HepG2 (cell line): ENCODE results near the gene NMNAT3. TPM values are rescaled to one million over a fixed set of nuclear protein-coding genes. Genes with fewer than 3 reads are reported as not detected.

Source experiments
- ATAC-seq: fragments of 200-7000 bp; cut with Tn5 transposase; 3 replicates; pipeline ENCODE4 v1.9.1; 2020; ENCODE audit warnings: mild to moderate bottlenecking, moderate library complexity
- BruUV-seq: library from RNA; stranded (reverse); fragments of 400-500 nt; replicated peaks from 2 replicates; lab custom pipeline; 2021; lab: Mats Ljungman, UMichigan
- CTCF ChIA-PET: fragments of 300-600 bp; formaldehyde crosslinking; extraction: SDS; loops from one replicate; lab custom pipeline; 2021; ENCODE audit warnings: low total read pairs, inconsistent platforms, low intra/inter-chr PET ratio; lab: Yijun Ruan, JAX
- POLR2A ChIA-PET: fragments of 350-600 bp; sonication (Branson Sonifier 250); formaldehyde crosslinking; loops from one replicate; lab custom pipeline; 2020; ENCODE audit warnings: antibody characterized with exemption, inconsistent platforms; lab: Yijun Ruan, JAX
- DNase-seq: peaks from one replicate; pipeline ENCODE4 v3.0.0-alpha.2; 2015; ENCODE audit warnings: low spot score
- FAIRE-seq: peaks from 3 replicates; lab custom pipeline; 2011; peaks lifted over from hg19 to GRCh38; lab: Jason Lieb, UNC
- H2AFZ ChIP-seq: one replicate; pipeline ENCODE4 v1.6.1; 2011; ENCODE audit warnings: low read length, inconsistent platforms
- H3K27ac ChIP-seq: fragments of 300-600 bp; 3 replicates; pipeline ENCODE4 v1.8.0; 2011; ENCODE audit warnings: mixed run types, mild to moderate bottlenecking, mixed read lengths, low read length, inconsistent platforms; ENCODE audit not compliant: insufficient read depth; ENCODE audit errors: extremely low read length
- H3K27me3 ChIP-seq, 2 experiments: fragments of 200-600 bp in 1 of 2; 2 replicates in 1 of 2; 3 replicates in 1 of 2; pipeline versions ENCODE4 v1.6.0 to v1.8.0; 2011; ENCODE audit warnings: low read length in 2 of 2, mild to moderate bottlenecking in 2 of 2, moderate library complexity in 2 of 2, inconsistent platforms in 1 of 2; ENCODE audit not compliant: insufficient read depth in 2 of 2, control insufficient read depth in 1 of 2
- H3K36me3 ChIP-seq, 2 experiments: fragments of 200-600 bp in 1 of 2; replicated peaks in 1 of 2; 2 replicates in 1 of 2; 3 replicates in 1 of 2; pipeline versions ENCODE4 v1.5.1 to v1.8.0; 2011; ENCODE audit warnings: low read length in 2 of 2, inconsistent platforms in 1 of 2; ENCODE audit not compliant: insufficient read depth in 2 of 2, control insufficient read depth in 1 of 2
- H3K4me1 ChIP-seq: 2 replicates; pipeline ENCODE4 v1.5.1; 2012; ENCODE audit warnings: low read length, inconsistent platforms; ENCODE audit not compliant: insufficient read depth
- H3K4me2 ChIP-seq: 2 replicates; pipeline ENCODE4 v1.6.0; 2011; ENCODE audit warnings: low read depth, low read length, inconsistent platforms
- H3K4me3 ChIP-seq, 3 experiments: fragments of 200-600 bp in 1 of 3; sonication (generic), shearing (Covaris generic) in 1 of 3; replicated peaks in 1 of 3; 2 replicates each; pipeline ENCODE4 v1.5.1; 2011 to 2016; ENCODE audit warnings: low read length in 3 of 3, inconsistent platforms in 2 of 3, low read depth in 2 of 3, mild to moderate bottlenecking in 2 of 3, control low read depth in 1 of 3, mixed read lengths in 1 of 3; ENCODE audit not compliant: insufficient read depth in 1 of 3
- H3K79me2 ChIP-seq: one replicate; pipeline ENCODE4 v1.6.1; 2011; ENCODE audit warnings: low read length, inconsistent platforms; ENCODE audit not compliant: insufficient read depth
- H3K9ac ChIP-seq: 2 replicates; pipeline ENCODE4 v1.6.0; 2011; ENCODE audit warnings: mild to moderate bottlenecking, low read depth, low read length, inconsistent platforms; ENCODE audit not compliant: insufficient read depth
- H3K9me3 ChIP-seq: 2 replicates; pipeline ENCODE4 v1.5.1; 2012; ENCODE audit warnings: mild to moderate bottlenecking, low read length
- H4K20me1 ChIP-seq: 2 replicates; pipeline ENCODE4 v1.6.0; 2011; ENCODE audit warnings: inconsistent platforms, mild to moderate bottlenecking, low read length, moderate library complexity; ENCODE audit not compliant: insufficient read depth
- ATF4 ChIP-seq, 2 experiments: fragments of 450-650 bp in 1 of 2; sonication (generic) in 1 of 2; formaldehyde crosslinking; IDR thresholded peaks; 2 replicates each; pipeline versions ENCODE4 v1.5.0 to v1.8.0; 2020 to 2022; ENCODE audit warnings: mild to moderate bottlenecking in 1 of 2, missing genetic modification reagents in 1 of 2
- FLYWCH1 ChIP-seq: sonication (generic); formaldehyde crosslinking; IDR thresholded peaks from 2 replicates; pipeline ENCODE4 v1.8.1; 2023; ENCODE audit warnings: mild to moderate bottlenecking, missing genetic modification reagents
- GRHL1 ChIP-seq: sonication (generic); formaldehyde crosslinking; conservative IDR thresholded peaks from 2 replicates; pipeline ENCODE4 v1.8.0; 2022; ENCODE audit warnings: missing genetic modification reagents
- IRF1 ChIP-seq: sonication (generic); formaldehyde crosslinking; IDR thresholded peaks from 2 replicates; pipeline ENCODE4 v1.4.0; 2020; ENCODE audit warnings: low read depth, mild to moderate bottlenecking, missing genetic modification reagents
- KAT7 ChIP-seq: IDR thresholded peaks from 2 replicates; pipeline ENCODE4 v1.6.1; 2018; ENCODE audit warnings: borderline replicate concordance, missing compliant biosample characterization
- POLR2AphosphoS2 ChIP-seq: IDR thresholded peaks from 2 replicates; pipeline ENCODE4 v1.6.1; 2011; ENCODE audit warnings: low read depth, low read length, improper control_type of control experiment
- SRF ChIP-seq: IDR thresholded peaks from 2 replicates; pipeline ENCODE4 v1.6.1; 2011; ENCODE audit warnings: mild to moderate bottlenecking, low read depth, low read length, moderate library complexity
- WIZ ChIP-seq: sonication (generic); formaldehyde crosslinking; IDR thresholded peaks from 2 replicates; pipeline ENCODE4 v1.5.1; 2020; ENCODE audit warnings: mild to moderate bottlenecking, missing genetic modification reagents
- YY1 ChIP-seq: IDR thresholded peaks from 2 replicates; pipeline ENCODE4 v1.6.1; 2011; ENCODE audit warnings: low read length, low read depth, moderate library complexity, mild to moderate bottlenecking; ENCODE audit not compliant: insufficient read depth, insufficient replicate concordance
- ZNF646 ChIP-seq: sonication (generic); formaldehyde crosslinking; IDR thresholded peaks from 2 replicates; pipeline ENCODE4 v1.9.0; 2021; ENCODE audit warnings: mild to moderate bottlenecking, missing genetic modification reagents
- ZNF672 ChIP-seq: sonication (generic); formaldehyde crosslinking; IDR thresholded peaks from 2 replicates; pipeline ENCODE4 v1.8.1; 2022; ENCODE audit warnings: missing genetic modification reagents
- WGBS: methylation state at CpG from one replicate; pipeline ENCODE4 v1.1.6; 2017; ENCODE audit warnings: low lambda C conversion rate; 5-methylcytosine and 5-hydroxymethylcytosine counted together
- in situ Hi-C: cut with HindIII; loops from 2 replicates; pipeline ENCODE4 v1.10.0; 2017; ENCODE audit warnings: low pct_unique_long_range_greater_than_20kb; ENCODE audit not compliant: extremely low pct_ligation_motif_present
- intact Hi-C: fragments of 100-400 bp; cut with micrococcal nuclease; formaldehyde crosslinking; loops from one replicate; pipeline ENCODE4 v1.10.0; 2022; ENCODE audit not compliant: unreplicated experiment
- polyA plus RNA-seq, 8 experiments: library from polyadenylated mRNA; depleted of rRNA in 3 of 8; stranded (reverse) in 7 of 8; unstranded in 1 of 8; fragments of >200 nt; fragmentation: Illumina TruSeq in 4 of 8; extraction: Trizol in 4 of 8; gene quantifications; 2 replicates each; pipeline versions ENCODE4 v1.2.1 to v1.2.3, GENCODE V29; 2011 to 2016; ENCODE audit warnings: low read depth in 4 of 8, missing spikeins in 1 of 8, mixed read lengths in 1 of 8; ENCODE audit not compliant: insufficient read depth in 1 of 8
- total RNA-seq, 5 experiments: library from RNA; depleted of rRNA; stranded (reverse); fragments of >200 nt; fragmentation: Illumina TruSeq; extraction: Trizol; gene quantifications; 2 replicates each; pipeline ENCODE4 v1.2.3, GENCODE V29; 2016; ENCODE audit warnings: low read depth in 1 of 5

NMNAT3 gene
- total and polyA plus RNA-seq, 2 of the 13 experiments (the other 11 are each of a cell fraction or from before 2014, with no cell fraction given) = 6.1 to 7.0 TPM

DNA sequence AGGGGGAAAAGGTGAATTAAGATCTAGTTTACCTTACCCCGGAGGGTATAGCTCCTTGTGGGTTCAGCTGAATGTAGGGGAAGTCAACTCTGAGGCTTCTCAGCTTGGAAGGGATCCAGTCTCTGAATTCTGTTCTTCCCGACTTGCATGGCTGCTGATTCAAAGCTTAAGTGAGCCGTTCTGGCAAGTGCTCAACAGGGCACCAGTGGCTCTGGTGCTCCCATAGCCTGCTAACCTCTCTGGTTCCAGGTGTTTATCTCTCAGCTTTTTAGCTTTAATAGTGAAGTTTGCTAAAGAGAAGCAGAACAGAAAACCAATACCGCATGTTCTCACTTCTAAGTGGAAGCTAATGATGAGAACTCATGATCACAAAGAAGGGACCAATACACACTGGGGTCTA, 92.0 kb downstream of the NMNAT3 start:
- no peaks in the 10 kb centered on the region for H3K9me3 ChIP-seq
- ChIA-PET CTCF (no interaction called here), POLR2A (no interaction called here)
- no peak for FAIRE-seq
- intact Hi-C loops = no loop called here
- no peaks in the 10 kb centered on the region for H3K27me3 ChIP-seq
- H3K79me2 ChIP-seq = no peaks in the 10 kb centered on the region
- no peak for DNase-seq
- no peak overlapping the region for H3K4me3 ChIP-seq
- no peak for ATAC-seq
- H3K4me2 ChIP-seq = no peak overlapping the region
- no peaks in the 10 kb centered on the region for H3K36me3 ChIP-seq
- no TSS peak for BruUV-seq
- H3K27ac ChIP-seq = no peak overlapping the region
- H3K4me1 ChIP-seq = no peaks in the 10 kb centered on the region
- 72% methylated on average over 4 of the region's 4 CpGs for WGBS
- H3K9ac ChIP-seq = no peak overlapping the region
- no peaks in the 10 kb centered on the region for H4K20me1 ChIP-seq
- H2AFZ ChIP-seq = no peak overlapping the region
- in situ Hi-C loops = no loop called here
- no peak for TF ChIP-seq GRHL1 (CRISPR knock-in tag)
- no peak for TF ChIP-seq SRF
- TF ChIP-seq WIZ (CRISPR knock-in tag) = no peak
- TF ChIP-seq ZNF646 = no peak
- TF ChIP-seq POLR2AphosphoS2 = no peak
- no peak for TF ChIP-seq FLYWCH1
- TF ChIP-seq KAT7 (CRISPR knock-in tag) = no peak
- no peak for TF ChIP-seq IRF1 (CRISPR knock-in tag)
- TF ChIP-seq ATF4 (CRISPR knock-in tag; IDR thresholded peaks at IDR 0.05) = no peak
- TF ChIP-seq YY1 = no peak
- TF ChIP-seq ZNF672 = no peak
